Thymus (tissue), 11 donors: ENCODE measurements around the gene TIRAP. TPM values are rescaled to one million over a fixed set of nuclear protein-coding genes. Genes with fewer than 3 reads are reported as not detected.
"Not testable (repeated sequence)": the region's sequence is repeated elsewhere in the genome, so short reads cannot be mapped to it uniquely, and the experiment has no call there.

Experiments
- DNase-seq, 9 donors: peaks; one replicate each; pipeline ENCODE4 v3.0.0-alpha.2; 2013; ENCODE audit warnings: low spot score in 9 of 9, low read depth in 6 of 9, missing footprints in 1 of 9
- H3K27ac ChIP-seq, 2 donors: one replicate each; pipeline ENCODE4 v1.5.1; 2013; ENCODE audit warnings: control low read depth in 1 of 2, low read depth in 1 of 2, low read length in 1 of 2, mild to moderate bottlenecking in 1 of 2, moderate library complexity in 1 of 2
- H3K27me3 ChIP-seq, 2 donors: one replicate each; pipeline ENCODE4 v1.5.1; 2013; ENCODE audit warnings: low read length in 1 of 2; ENCODE audit not compliant: control insufficient read depth in 2 of 2, insufficient read depth in 1 of 2
- H3K36me3 ChIP-seq, 2 donors: one replicate each; pipeline ENCODE4 v1.5.1; 2013; ENCODE audit warnings: low read length in 1 of 2, mild to moderate bottlenecking in 1 of 2, moderate library complexity in 1 of 2; ENCODE audit not compliant: control insufficient read depth in 2 of 2, insufficient read depth in 2 of 2
- H3K4me1 ChIP-seq, 2 donors: one replicate each; pipeline ENCODE4 v1.5.1; 2013; ENCODE audit warnings: low read length in 2 of 2; ENCODE audit not compliant: control insufficient read depth in 2 of 2, insufficient read depth in 2 of 2
- H3K4me3 ChIP-seq, 2 donors: one replicate each; pipeline ENCODE4 v1.5.1; 2013; ENCODE audit warnings: low read length in 2 of 2, control low read depth in 1 of 2, mild to moderate bottlenecking in 1 of 2
- H3K9me3 ChIP-seq, 2 donors: one replicate each; pipeline ENCODE4 v1.5.1; 2013; ENCODE audit warnings: low read length in 1 of 2, mild to moderate bottlenecking in 1 of 2; ENCODE audit not compliant: control insufficient read depth in 2 of 2, insufficient read depth in 1 of 2
- WGBS: extraction: QIAGEN DNeasy Blood & Tissue Kit; methylation state at CpG from one replicate; pipeline ENCODE4 v1.1.7; 2013; 5-methylcytosine and 5-hydroxymethylcytosine counted together
- polyA plus RNA-seq: library from polyadenylated mRNA; stranded (reverse); fragments of 200-250 nt; gene quantifications from one replicate; pipeline ENCODE4 v1.2.3, GENCODE V29; 2013
- total RNA-seq: library from RNA; stranded (reverse); fragments of 120-200 nt; gene quantifications from one replicate; pipeline ENCODE4 v1.2.4, GENCODE V29; 2013
- donor health status: healthy.

Gene TIRAP
- total and polyA plus RNA-seq, 2 donors = 1.8 to 4.8 TPM

DNA sequence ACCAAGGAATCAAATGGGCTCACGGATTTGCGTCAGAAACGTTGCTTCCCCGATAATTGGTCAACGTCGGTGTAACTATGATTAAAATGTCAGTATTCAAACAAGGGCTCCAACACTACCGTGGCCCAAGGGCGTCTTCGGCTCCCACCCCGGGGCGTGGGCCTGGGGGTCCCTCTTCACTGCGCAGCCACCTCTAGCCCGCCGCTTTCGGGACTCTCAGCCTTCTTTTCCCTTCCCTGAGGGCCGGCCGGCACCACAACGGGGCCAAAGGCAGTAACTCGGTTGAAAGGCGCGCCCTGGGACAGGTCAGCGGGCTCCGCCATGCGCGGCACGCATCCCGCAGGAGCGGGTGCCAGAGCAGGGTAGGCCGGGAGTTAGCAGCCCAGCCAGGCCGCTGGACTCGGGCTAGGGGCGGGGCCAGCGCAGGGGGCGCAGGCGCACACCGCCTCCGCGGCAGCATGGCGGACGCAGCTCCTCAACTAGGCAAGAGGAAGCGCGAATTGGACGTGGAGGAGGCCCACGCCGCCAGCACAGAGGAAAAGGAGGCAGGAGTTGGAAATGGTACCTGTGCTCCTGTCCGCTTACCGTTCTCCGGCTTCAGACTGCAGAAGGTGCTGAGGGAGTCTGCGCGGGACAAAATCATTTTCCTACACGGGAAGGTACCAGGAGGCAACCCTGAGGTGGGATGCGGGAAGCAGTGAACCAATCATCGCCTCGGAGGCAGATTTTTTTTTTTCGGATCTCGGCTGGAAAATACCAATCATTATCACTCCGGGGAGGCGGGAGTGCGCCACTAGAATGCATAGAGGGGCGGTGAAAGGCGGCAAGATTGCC lies 20.9 kb downstream of the TIRAP start, which contains the start of gene DCPS:
TSS of gene DCPS (plus strand) at position 438 of the 834 bp plus-strand sequence. CDS start at position 459, 21 bp downstream.
- Histone ChIP-seq H3K4me1 (peaks cover 7 to 18% of the 10 kb centered on the region in 2 donors), H3K9me3 (no peaks in the 10 kb centered on the region), H3K4me3 (peak within 1 kb of the TSS; percentile 93 to 94), H3K27me3 (no peaks in the 10 kb centered on the region), H3K27ac (peak within 1 kb of the TSS; percentile 90 to 97), H3K36me3 (peaks cover 6 to 11% of the 10 kb centered on the region in 2 donors)
- 2% methylated on average over 61 of the region's 61 CpGs for WGBS
- peak in 8 of 9 donors; percentile 65 to 90 (median 78) for DNase-seq

GRCh38 chr11:126304457-126305075 lies 21.7 kb downstream of the TIRAP start:
- H3K9me3 ChIP-seq = no peaks in the 10 kb centered on the region
- H3K27ac ChIP-seq = peak overlapping the region; percentile 90 to 97
- peak overlapping the region; percentile 93 to 94 for H3K4me3 ChIP-seq
- peaks cover 6 to 11% of the 10 kb centered on the region in 2 donors for H3K36me3 ChIP-seq
- 76% methylated on average over 12 of the region's 12 CpGs for WGBS
- DNase-seq = no peak
- H3K27me3 ChIP-seq = no peaks in the 10 kb centered on the region
- H3K4me1 ChIP-seq = peaks cover 7 to 18% of the 10 kb centered on the region in 2 donors

GRCh38 chr11:126305699-126306098 lies 22.8 kb downstream of the TIRAP start:
- DNase-seq = no peak
- Histone ChIP-seq H3K4me1 (peaks cover 7 to 20% of the 10 kb centered on the region in 2 donors), H3K27ac (no peak overlapping the region), H3K4me3 (no peak overlapping the region), H3K9me3 (no peaks in the 10 kb centered on the region), H3K27me3 (no peaks in the 10 kb centered on the region), H3K36me3 (peaks cover 6 to 17% of the 10 kb centered on the region in 2 donors)
- 97% methylated on average over 4 of the region's 4 CpGs for WGBS

DNA sequence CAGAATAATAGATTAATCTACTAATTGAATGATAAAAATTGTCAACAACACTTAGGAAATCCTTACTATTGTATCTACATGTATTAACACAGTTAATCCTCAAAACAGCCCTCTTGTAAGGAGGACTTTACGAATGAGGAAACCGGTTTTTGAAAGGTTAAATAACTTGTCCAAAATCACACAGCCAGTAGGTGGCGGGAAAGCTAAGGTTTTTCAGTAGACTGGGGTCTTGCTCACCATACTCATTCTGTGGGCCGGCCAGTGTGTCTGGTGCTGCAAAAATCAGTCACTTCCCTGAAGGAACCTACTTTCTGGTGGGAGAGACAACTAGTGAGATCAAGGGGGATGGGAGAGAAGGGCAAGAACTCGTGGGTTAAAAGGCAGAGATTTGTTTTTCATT lies 24.8 kb downstream of the TIRAP start:
- Histone ChIP-seq H3K9me3 (no peaks in the 10 kb centered on the region), H3K4me1 (peaks cover 7 to 25% of the 10 kb centered on the region in 2 donors), H3K27me3 (no peaks in the 10 kb centered on the region), H3K27ac (no peak overlapping the region), H3K4me3 (no peak overlapping the region), H3K36me3 (peaks cover 6 to 18% of the 10 kb centered on the region in 2 donors)
- DNase-seq = peak in 3 of 9 donors; percentile 30 to 69 (median 48)
- 41% methylated on average over 5 of the region's 5 CpGs for WGBS

DNA sequence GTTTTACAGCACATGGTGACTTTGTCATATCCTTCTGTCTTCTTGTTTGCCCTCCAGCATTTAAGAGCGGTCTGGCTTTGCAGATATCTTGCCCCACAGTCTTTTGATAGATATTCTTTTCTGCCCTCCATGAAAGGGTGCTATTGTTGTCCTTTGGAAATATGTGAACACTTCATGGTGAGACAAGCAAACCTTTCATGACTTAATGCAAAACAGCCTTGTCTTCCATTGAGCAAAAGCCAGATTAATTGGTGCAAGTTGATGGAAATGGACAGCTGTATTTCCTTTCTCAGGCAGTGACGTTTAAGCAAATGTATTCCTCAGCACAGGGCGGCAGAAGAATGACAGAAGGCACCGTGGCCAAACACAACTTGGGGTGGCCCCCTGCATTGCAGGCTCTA lies 25.4 kb downstream of the TIRAP start:
- no peaks in the 10 kb centered on the region for H3K9me3 ChIP-seq
- peaks cover 5 to 22% of the 10 kb centered on the region in 2 donors for H3K4me1 ChIP-seq
- no peaks in the 10 kb centered on the region for H3K27me3 ChIP-seq
- H3K36me3 ChIP-seq = peaks cover 6 to 23% of the 10 kb centered on the region in 2 donors
- H3K4me3 ChIP-seq = no peak overlapping the region
- H3K27ac ChIP-seq = no peak overlapping the region
- DNase-seq = no peak
- WGBS = 96% methylated on average over 4 of the region's 4 CpGs

DNA sequence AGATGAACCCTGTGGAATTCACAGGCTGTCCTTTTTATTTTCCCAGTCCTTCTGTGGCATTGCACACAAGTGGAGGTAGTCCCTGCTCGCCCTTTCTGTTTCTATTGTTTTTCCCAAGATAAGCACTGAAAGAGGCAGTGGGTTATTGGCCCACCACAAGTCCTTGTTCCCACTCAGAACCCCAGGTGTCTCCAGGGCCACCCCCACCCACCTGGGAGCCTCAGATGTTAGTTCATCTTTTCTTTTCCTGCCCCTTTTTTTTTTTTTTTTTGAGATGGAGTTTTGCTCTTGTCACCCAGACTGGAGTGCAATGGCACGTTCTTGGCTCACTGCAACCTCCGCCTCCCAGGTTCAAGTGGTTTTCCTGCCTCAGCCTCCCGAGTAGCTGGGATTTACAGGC lies 25.9 kb downstream of the TIRAP start:
- not testable (repeated sequence) for H3K27me3 ChIP-seq, H3K27ac ChIP-seq, H3K4me3 ChIP-seq, DNase-seq, H3K9me3 ChIP-seq
- WGBS = 93% methylated on average over 4 of the region's 4 CpGs
- Histone ChIP-seq H3K4me1 (peaks cover 5 to 17% of the 10 kb centered on the region in 2 donors), H3K36me3 (peaks cover 6 to 23% of the 10 kb centered on the region in 2 donors)

GRCh38 chr11:126310200-126310991 lies 27.5 kb downstream of the TIRAP start:
- Histone ChIP-seq H3K4me3 (no peak overlapping the region), H3K36me3 (peaks cover 6 to 23% of the 10 kb centered on the region in 2 donors), H3K27me3 (no peaks in the 10 kb centered on the region), H3K9me3 (no peaks in the 10 kb centered on the region), H3K27ac (no peak overlapping the region), H3K4me1 (peaks cover 0 to 10% of the 10 kb centered on the region in 2 donors)
- DNase-seq = peak in 7 of 9 donors; percentile 45 to 75 (median 54)
- whole genome bisulfite sequencing = 76% methylated on average over 12 of the region's 12 CpGs

- H3K27ac ChIP-seq = no peak overlapping the region
- WGBS = 86% methylated on average over 6 of the region's 6 CpGs
- no peak overlapping the region for H3K4me3 ChIP-seq
- no peaks in the 10 kb centered on the region for H3K9me3 ChIP-seq
- H3K36me3 ChIP-seq = peaks cover 6 to 23% of the 10 kb centered on the region in 2 donors
- H3K4me1 ChIP-seq = peaks cover 0 to 7% of the 10 kb centered on the region in 2 donors
- no peaks in the 10 kb centered on the region for H3K27me3 ChIP-seq
- DNase-seq = no peak
Measured at GRCh38 chr11:126310992-126311310, 28.1 kb downstream of the TIRAP start.
